Posterior cingulate gyrus (tissue), 11 donors: Measurements from ENCODE around the gene PTDSS2.

Experiments
- DNase-seq, 10 donors: peaks; one replicate each; pipeline versions ENCODE4 v3.0.0 to v3.0.0-alpha.2; 2020 to 2021; ENCODE audit warnings: mixed read lengths in 3 of 10
- intact Hi-C: fragments of 100-400 bp; cut with DNase I; formaldehyde crosslinking; loops from one replicate; pipeline ENCODE4 v1.15.1; 2023

Gene PTDSS2

GRCh38 chr11:516918-517685 is 67.0 kb downstream of the PTDSS2 start:
- DNase-seq: peak in 2 of 10 donors; percentile 68 to 84

GRCh38 chr11:518463-519202 is 68.6 kb downstream of the PTDSS2 start:
- DNase-seq: peak; percentile 54 to 96 (median 76)
- intact Hi-C loops: loop anchor here (2.0 to 5.0 kb wide), 2 partner anchors 71 to 112 kb away; no protein-coding TSS in a partner anchor

More at GRCh38 chr11:516918-517685, 67.0 kb downstream of the PTDSS2 start:
- intact Hi-C loops: loop anchor here (5.0 kb wide), 1 partner anchor 70 kb away; no protein-coding TSS in a partner anchor

GRCh38 chr11:520428-521176 is 70.5 kb downstream of the PTDSS2 start:
- intact Hi-C loops: no loop called here
- DNase-seq: peak in 1 of 10 donors; percentile 63

- no peak for DNase-seq
- intact Hi-C loops: no loop called here
Observed at GRCh38 chr11:521177-521688, 71.2 kb downstream of the PTDSS2 start.

GRCh38 chr11:526192-526591 is 76.1 kb downstream of the PTDSS2 start:
- intact Hi-C loops: no loop called here
- peak in 1 of 10 donors; percentile 58 for DNase-seq

GRCh38 chr11:528166-528814 is 78.2 kb downstream of the PTDSS2 start:
- DNase-seq: peak in 1 of 10 donors; percentile 61
- intact Hi-C loops: no loop called here

GRCh38 chr11:528815-529727 is 79.0 kb downstream of the PTDSS2 start:
- DNase-seq: peak in 1 of 10 donors; percentile 58
- intact Hi-C loops: no loop called here

- DNase-seq: peak in 2 of 10 donors; percentile 58 to 77
- intact Hi-C loops: no loop called here
Observed at GRCh38 chr11:529728-530411, 79.8 kb downstream of the PTDSS2 start.

- intact Hi-C loops: no loop called here
- peak in 1 of 10 donors; percentile 64 for DNase-seq
Observed at GRCh38 chr11:530960-531831, 81.1 kb downstream of the PTDSS2 start.

GRCh38 chr11:531919-532526 is 81.9 kb downstream of the PTDSS2 start:
- intact Hi-C loops: no loop called here
- no peak for DNase-seq

- intact Hi-C loops: no loop called here
- no peak for DNase-seq
Observed at GRCh38 chr11:532527-532985, 82.5 kb downstream of the PTDSS2 start.

GRCh38 chr11:532986-533585 is 83.0 kb downstream of the PTDSS2 start:
- DNase-seq: peak in 1 of 10 donors; percentile 81
- intact Hi-C loops: no loop called here

- intact Hi-C loops: no loop called here
- DNase-seq: peak in 2 of 10 donors; percentile 71 to 80
Observed at GRCh38 chr11:533586-534395, 83.7 kb downstream of the PTDSS2 start.

GRCh38 chr11:534396-535209 is 84.5 kb downstream of the PTDSS2 start:
- peak in 3 of 10 donors; percentile 69 to 88 (median 81) for DNase-seq

GRCh38 chr11:535210-535518 is 85.1 kb downstream of the PTDSS2 start:
- no peak for DNase-seq
- intact Hi-C loops: no loop called here

More at GRCh38 chr11:534396-535209, 84.5 kb downstream of the PTDSS2 start:
- intact Hi-C loops: no loop called here
